ENCODE results near the gene TANGO2.

The TANGO2 gene

GRCh38 chr22:20013382-20013871 is 7.5 kb upstream of the TANGO2 start:
- peak; percentile 11 for DNase-seq (ENCODE audit: low spot score)

GRCh38 chr22:20014526-20015186 is 6.3 kb upstream of the TANGO2 start:
- no peak for DNase-seq (ENCODE audit: low spot score)

GRCh38 chr22:20015187-20015625 is 5.7 kb upstream of the TANGO2 start:
- no peak for DNase-seq (ENCODE audit: low spot score)

- peak; percentile 4 for DNase-seq (ENCODE audit: low spot score)
Measured at GRCh38 chr22:20015971-20016733, 4.8 kb upstream of the TANGO2 start.

GRCh38 chr22:20016734-20017621 is 3.9 kb upstream of the TANGO2 start, which contains the start of gene ARVCF:
Gene ARVCF, minus strand, starts transcription at chr22:20016823. Its CDS starts 26,029 bp downstream, at chr22:19990794.
- DNase-seq (ENCODE audit: low spot score): peak; percentile 93

GRCh38 chr22:20017622-20017958 is 3.3 kb upstream of the TANGO2 start:
- no peak for DNase-seq (ENCODE audit: low spot score)

- DNase-seq (ENCODE audit: low spot score): no peak
Measured at GRCh38 chr22:20018001-20018400, 2.9 kb upstream of the TANGO2 start.

- DNase-seq (ENCODE audit: low spot score): no peak
Measured at GRCh38 chr22:20019661-20020532, 1.0 kb upstream of the TANGO2 start.

GRCh38 chr22:20021196-20022181 is 579 bp downstream of the TANGO2 start:
- no peak for DNase-seq (ENCODE audit: low spot score)

- no peak for DNase-seq (ENCODE audit: low spot score)
Measured at GRCh38 chr22:20022231-20022977, 1.5 kb downstream of the TANGO2 start.

- DNase-seq (ENCODE audit: low spot score): no peak
Measured at GRCh38 chr22:20022978-20023613, 2.2 kb downstream of the TANGO2 start.

- no peak for DNase-seq (ENCODE audit: low spot score)
Measured at GRCh38 chr22:20024225-20024624, 3.3 kb downstream of the TANGO2 start.

GRCh38 chr22:20024650-20025397 is 3.9 kb downstream of the TANGO2 start:
- DNase-seq (ENCODE audit: low spot score): no peak

GRCh38 chr22:20025401-20026203 is 4.7 kb downstream of the TANGO2 start:
- no peak for DNase-seq (ENCODE audit: low spot score)

GRCh38 chr22:20026204-20026908 is 5.4 kb downstream of the TANGO2 start:
- DNase-seq (ENCODE audit: low spot score): no peak

GRCh38 chr22:20026996-20027601 is 6.2 kb downstream of the TANGO2 start:
- DNase-seq (ENCODE audit: low spot score): no peak

Measured in CD4-positive, alpha-beta T cell treated with Interleukin-2 at 100 ng/mL for 4 hours (primary cell).